GM13976 (cell line): ENCODE measurements around the gene RAB10.
"Not testable (repeated sequence)": the region's sequence is repeated elsewhere in the genome, so short reads cannot be mapped to it uniquely, and the experiment has no call there.

Experiments
- DNase-seq: peaks from one replicate; pipeline ENCODE4 v3.0.0; 2012; ENCODE audit warnings: low spot score
- CTCF ChIP-seq: IDR thresholded peaks from 2 replicates; pipeline ENCODE4 v1.5.1; 2012; ENCODE audit warnings: borderline replicate concordance, mild to moderate bottlenecking; ENCODE audit not compliant: insufficient read depth; ENCODE audit errors: extremely low read depth, missing control alignments, control extremely low read depth
- in situ Hi-C: fragments of 300-500 bp; cut with MboI; formaldehyde crosslinking; loops from one replicate; pipeline ENCODE4 v1.12.0; 2022; ENCODE audit warnings: low sequenced_read_pairs, mixed read lengths, inconsistent platforms; ENCODE audit not compliant: unreplicated experiment

Gene RAB10

GRCh38 chr2:26086779-26087178 lies 52.9 kb downstream of the RAB10 start:
- in situ Hi-C loops: no loop called here
- no peak for DNase-seq
- TF ChIP-seq CTCF: no peak

GRCh38 chr2:26088038-26088643 lies 54.3 kb downstream of the RAB10 start:
- DNase-seq: peak; percentile 50
- in situ Hi-C loops: no loop called here
- TF ChIP-seq CTCF: peak; percentile 69

GRCh38 chr2:26088931-26089330 lies 55.0 kb downstream of the RAB10 start:
- in situ Hi-C loops, DNase-seq: not testable (repeated sequence)

GRCh38 chr2:26089337-26089736 lies 55.5 kb downstream of the RAB10 start:
- no peak for DNase-seq
- in situ Hi-C loops: no loop called here
- TF ChIP-seq CTCF: no peak

- no peak for TF ChIP-seq CTCF
- no peak for DNase-seq
- in situ Hi-C loops: no loop called here
Measured at GRCh38 chr2:26095758-26096157, 61.9 kb downstream of the RAB10 start.

GRCh38 chr2:26099933-26100332 lies 66.0 kb downstream of the RAB10 start:
- DNase-seq: no peak
- TF ChIP-seq CTCF: no peak
- in situ Hi-C loops: no loop called here

- in situ Hi-C loops: no loop called here
- no peak for DNase-seq
- no peak for TF ChIP-seq CTCF
Measured at GRCh38 chr2:26100384-26100783, 66.5 kb downstream of the RAB10 start.
